Activated CD4-positive, alpha-beta T cell treated with anti-CD3 and anti-CD28 coated beads, Interleukin-2, amount 10 ng/mL, durations not matched to agents 7 days and 5 days (primary cell): ENCODE results near the gene ZNF432. TPM values are rescaled to one million over a fixed set of nuclear protein-coding genes. Genes with fewer than 3 reads are reported as not detected.
A peak's percentile ranks its signal among the peaks of the same experiment; 100 is the strongest.

Source experiments
- CTCF ChIA-PET: fragments of 350-600 bp; sonication (Branson Sonifier 250); formaldehyde crosslinking; loops from one replicate; lab custom pipeline; 2021; ENCODE audit warnings: antibody characterized with exemption; lab: Charles Lee
- POLR2A ChIA-PET: fragments of 350-600 bp; sonication (Branson Sonifier 250); formaldehyde crosslinking; loops from one replicate; lab custom pipeline; 2021; ENCODE audit warnings: antibody characterized with exemption; lab: Charles Lee
- DNase-seq: peaks from one replicate; pipeline ENCODE4 v3.0.0-alpha.2; 2020
- H3K27ac Mint-ChIP-seq: one replicate; pipeline ENCODE4 v1.8.0; 2021; ENCODE audit warnings: mild to moderate bottlenecking, moderate library complexity, mixed read lengths
- H3K27me3 Mint-ChIP-seq: one replicate; pipeline ENCODE4 v1.8.0; 2021; ENCODE audit warnings: mixed read lengths
- H3K36me3 Mint-ChIP-seq: one replicate; pipeline ENCODE4 v1.8.0; 2021; ENCODE audit warnings: low read depth, mixed read lengths
- H3K4me1 Mint-ChIP-seq: one replicate; pipeline ENCODE4 v1.8.0; 2021; ENCODE audit warnings: mixed read lengths
- H3K4me3 Mint-ChIP-seq: one replicate; pipeline ENCODE4 v1.8.0; 2021; ENCODE audit warnings: mild to moderate bottlenecking, moderate library complexity, mixed read lengths
- H3K9me3 Mint-ChIP-seq: one replicate; pipeline ENCODE4 v1.8.0; 2021; ENCODE audit warnings: mixed read lengths
- total RNA-seq, 2 experiments: library from RNA; stranded (reverse); gene quantifications; one replicate each; pipeline ENCODE4 v1.2.3, GENCODE V29; 2021

Gene ZNF432
- total RNA-seq, 2 experiments from 2014 or later = 11.9 to 12.6 TPM

GRCh38 chr19:51993422-51993821, 55.2 kb downstream of the ZNF432 start:
- POLR2A ChIA-PET = no interaction called here
- no peak for DNase-seq
- Mint-ChIP-seq H3K4me1 (peaks cover 3% of the 10 kb centered on the region), H3K27ac (no peak overlapping the region), H3K27me3 (no peaks in the 10 kb centered on the region), H3K9me3 (peaks cover 68% of the 10 kb centered on the region), H3K4me3 (no peak overlapping the region), H3K36me3 (peaks cover 66% of the 10 kb centered on the region)
- CTCF ChIA-PET = no interaction called here

GRCh38 chr19:51986309-51987291, 62.0 kb downstream of the ZNF432 start, which contains the start of gene ZNF350:
Gene ZNF350 (minus strand): TSS chr19:51986840. CDS start chr19:51974360, 12,480 bp downstream.
- Mint-ChIP-seq H3K9me3 (peaks cover 57% of the 10 kb centered on the region), H3K27ac (peak within 1 kb of the TSS; percentile 97), H3K4me3 (peak within 1 kb of the TSS; percentile 98), H3K36me3 (peaks cover 60% of the 10 kb centered on the region), H3K4me1 (peaks cover 15% of the 10 kb centered on the region), H3K27me3 (no peaks in the 10 kb centered on the region)
- CTCF ChIA-PET = no interaction called here
- DNase-seq = peak; percentile 95
- POLR2A ChIA-PET = no interaction called here

- Mint-ChIP-seq H3K27me3 (no peaks in the 10 kb centered on the region), H3K4me1 (peaks cover 14% of the 10 kb centered on the region), H3K27ac (no peak overlapping the region), H3K4me3 (no peak overlapping the region), H3K9me3 (peaks cover 68% of the 10 kb centered on the region), H3K36me3 (peaks cover 79% of the 10 kb centered on the region)
- ChIA-PET CTCF (no interaction called here), POLR2A (no interaction called here)
- no peak for DNase-seq
Measured at GRCh38 chr19:51983361-51983760, 65.3 kb downstream of the ZNF432 start.

Other genes with a start within 250 kb of the ZNF432 start
- gene ZNF577, start 160.9 kb downstream of the ZNF432 start, total RNA-seq = 1 to 10 TPM; 7.5 to 8.9 TPM
- gene ZNF649, start 143.8 kb downstream of the ZNF432 start, total RNA-seq = 10 to 100 TPM; 12.2 to 12.8 TPM
- 10 to 100 TPM in 1 of 2 experiments, 1 to 10 TPM in 1; 6.5 to 10.6 TPM for gene ZNF613, start 121.4 kb downstream of the ZNF432 start, total RNA-seq
- gene ZNF350, start 62.0 kb downstream of the ZNF432 start, total RNA-seq = 10 to 100 TPM; 15.5 to 17.8 TPM
- gene ZNF615, start 40.6 kb downstream of the ZNF432 start, total RNA-seq = 10 to 100 TPM; 10.5 to 11.7 TPM
- gene ZNF614, start 20.5 kb downstream of the ZNF432 start, total RNA-seq = 1 to 10 TPM; 9.0 to 9.9 TPM
- gene ZNF841, start 46.9 kb upstream of the ZNF432 start, total RNA-seq = 10 to 100 TPM; 27.7 to 27.9 TPM
- gene ZNF616, start 91.1 kb upstream of the ZNF432 start, total RNA-seq = 1 to 10 TPM; 7.5 to 8.3 TPM
- 10 to 100 TPM; 21.7 to 23.5 TPM for gene ZNF836, start 122.8 kb upstream of the ZNF432 start, total RNA-seq
- 100 to 1,000 TPM; 184 to 214 TPM for gene PPP2R1A, start 141.2 kb upstream of the ZNF432 start, total RNA-seq
- gene ZNF766, start 220.7 kb upstream of the ZNF432 start, total RNA-seq = 10 to 100 TPM; 23.3 to 24.0 TPM
- gene ZNF480, start 248.3 kb upstream of the ZNF432 start, total RNA-seq = 10 to 100 TPM; 17.4 to 18.4 TPM